Transverse colon (tissue), 4 donors: Measurements from ENCODE around the gene LBR. TPM values are rescaled to one million over a fixed set of nuclear protein-coding genes. Genes with fewer than 3 reads are reported as not detected.

Experiments
- DNase-seq: peaks from one replicate; pipeline ENCODE4 v3.0.0-alpha.2; 2019
- H3K27ac ChIP-seq, 4 donors: fragments of 200-600 bp; sonication (generic); 2 replicates each; pipeline ENCODE4 v1.5.1; 2016 to 2018; ENCODE audit warnings: inconsistent platforms in 4 of 4
- H3K27me3 ChIP-seq: fragments of 200-600 bp; sonication (generic); 2 replicates; pipeline ENCODE4 v1.5.1; 2017; ENCODE audit warnings: inconsistent platforms
- H3K36me3 ChIP-seq, 4 donors: fragments of 200-600 bp; sonication (generic); 2 replicates each; pipeline ENCODE4 v1.5.1; 2017 to 2019; ENCODE audit warnings: inconsistent platforms in 4 of 4
- H3K4me1 ChIP-seq, 4 donors: fragments of 200-600 bp; sonication (generic); 2 replicates each; pipeline ENCODE4 v1.5.1; 2017 to 2020; ENCODE audit warnings: inconsistent platforms in 4 of 4
- H3K4me3 ChIP-seq, 4 donors: fragments of 200-600 bp; sonication (generic); 1 replicate in 1 of 4; 2 replicates in 3 of 4; pipeline versions ENCODE4 v1.5.1 to v1.6.1; 2017 to 2019; ENCODE audit warnings: inconsistent platforms in 4 of 4
- H3K9me3 ChIP-seq, 2 donors: fragments of 200-600 bp; sonication (generic); 2 replicates each; pipeline ENCODE4 v1.5.1; 2017 to 2019; ENCODE audit warnings: inconsistent platforms in 2 of 2
- EP300 ChIP-seq: sonication (generic); formaldehyde crosslinking; IDR thresholded peaks from one replicate; pipeline ENCODE4 v1.6.1; 2017; ENCODE audit warnings: antibody characterized with exemption, low read depth
- POLR2A ChIP-seq: fragments of 450-650 bp; IDR thresholded peaks from one replicate; pipeline ENCODE4 v1.6.1; 2016; ENCODE audit warnings: antibody characterized with exemption, mild to moderate bottlenecking, moderate library complexity
- POLR2AphosphoS5 ChIP-seq, 3 donors: sonication (generic); formaldehyde crosslinking; IDR thresholded peaks; one replicate each; pipeline ENCODE4 v1.6.1; 2016; ENCODE audit warnings: antibody characterized with exemption in 3 of 3
- WGBS, 2 donors: methylation state at CpG; one replicate each; pipeline ENCODE4 v1.1.5; 2018; ENCODE audit warnings: low coverage in 1 of 2; 5-methylcytosine and 5-hydroxymethylcytosine counted together
- in situ Hi-C, 4 donors: fragments of 200-750 bp; cut with MboI; loops; one replicate each; pipeline versions ENCODE4 v1.15.0 to v1.15.1; 2017; ENCODE audit warnings: low sequenced_read_pairs in 3 of 4, low pct_ligation_motif_present in 1 of 4, low pct_unique_long_range_greater_than_20kb in 1 of 4
- intact Hi-C: fragments of 100-400 bp; cut with DNase I; formaldehyde crosslinking; loops from one replicate; pipeline ENCODE4 v1.15.1; 2023; ENCODE audit warnings: low total_unique reads
- total RNA-seq, 4 donors: library from RNA; depleted of rRNA; stranded (reverse); fragments of >200 nt; gene quantifications; one replicate each; pipeline ENCODE4 v1.1.0, GENCODE V29; 2016
- TF ChIP-seq, protein P1 (sequence below), 5 experiments: fragments of 200-600 bp in 3 of 5; fragments of 450-650 bp in 2 of 5; sonication (generic) in 3 of 5; IDR thresholded peaks; 1 replicate in 2 of 5; 2 replicates in 3 of 5; pipeline ENCODE4 v1.5.1; 2016 to 2017; ENCODE audit warnings: antibody characterized with exemption in 5 of 5, inconsistent platforms in 3 of 5, mild to moderate bottlenecking in 2 of 5, moderate library complexity in 1 of 5

The LBR gene
- total RNA-seq, 4 donors from 2014 or later = 48.6 to 97.9 (median 75.1) TPM

DNA sequence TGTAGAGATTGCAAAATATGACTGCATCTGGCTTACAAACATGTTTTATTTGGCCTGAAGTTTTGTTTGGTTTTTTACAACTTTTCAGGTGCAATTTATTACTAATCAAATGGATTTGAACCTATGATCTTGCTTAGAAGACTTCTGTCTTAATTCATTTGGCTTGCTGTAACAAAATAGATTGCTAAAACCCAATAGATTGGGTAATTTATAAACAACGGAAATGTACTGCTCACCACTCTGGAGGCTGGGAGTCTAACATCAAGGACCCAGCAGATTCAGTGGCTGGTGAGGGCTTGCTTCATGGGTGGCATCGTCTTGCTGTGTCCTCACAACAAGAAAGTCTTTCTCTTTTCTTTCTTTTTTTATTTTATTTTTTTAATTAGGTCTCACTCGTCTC, 72.9 kb downstream of the LBR start:
- no peak for DNase-seq
- 80 to 82% methylated on average over 3 of the region's 3 CpGs for WGBS, 2 donors
- Histone ChIP-seq H3K27me3 (no peaks in the 10 kb centered on the region), H3K4me1 (no peaks in the 10 kb centered on the region), H3K9me3 (no peaks in the 10 kb centered on the region), H3K27ac (no peak overlapping the region), H3K36me3 (no peaks in the 10 kb centered on the region), H3K4me3 (no peak overlapping the region)
- no peak for TF ChIP-seq POLR2AphosphoS5 (IDR thresholded peaks at IDR 0.05)
- TF ChIP-seq, protein P1, sequence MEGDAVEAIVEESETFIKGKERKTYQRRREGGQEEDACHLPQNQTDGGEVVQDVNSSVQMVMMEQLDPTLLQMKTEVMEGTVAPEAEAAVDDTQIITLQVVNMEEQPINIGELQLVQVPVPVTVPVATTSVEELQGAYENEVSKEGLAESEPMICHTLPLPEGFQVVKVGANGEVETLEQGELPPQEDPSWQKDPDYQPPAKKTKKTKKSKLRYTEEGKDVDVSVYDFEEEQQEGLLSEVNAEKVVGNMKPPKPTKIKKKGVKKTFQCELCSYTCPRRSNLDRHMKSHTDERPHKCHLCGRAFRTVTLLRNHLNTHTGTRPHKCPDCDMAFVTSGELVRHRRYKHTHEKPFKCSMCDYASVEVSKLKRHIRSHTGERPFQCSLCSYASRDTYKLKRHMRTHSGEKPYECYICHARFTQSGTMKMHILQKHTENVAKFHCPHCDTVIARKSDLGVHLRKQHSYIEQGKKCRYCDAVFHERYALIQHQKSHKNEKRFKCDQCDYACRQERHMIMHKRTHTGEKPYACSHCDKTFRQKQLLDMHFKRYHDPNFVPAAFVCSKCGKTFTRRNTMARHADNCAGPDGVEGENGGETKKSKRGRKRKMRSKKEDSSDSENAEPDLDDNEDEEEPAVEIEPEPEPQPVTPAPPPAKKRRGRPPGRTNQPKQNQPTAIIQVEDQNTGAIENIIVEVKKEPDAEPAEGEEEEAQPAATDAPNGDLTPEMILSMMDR (IDR thresholded peaks at IDR 0.05) = no peak
- TF ChIP-seq POLR2A = no peak
- no peak for TF ChIP-seq EP300
- in situ Hi-C loops = no loop called here
- intact Hi-C loops = no loop called here

Other genes with a start within 250 kb of the LBR start
- 100 to 1,000 TPM in 1 of 4 donors, 10 to 100 TPM in 3; 14.7 to 140 (median 33.9) TPM for gene ENAH, start 225.1 kb upstream of the LBR start, total RNA-seq